GM13976 (cell line): ENCODE measurements around the gene CARD11.

Source experiments
- DNase-seq: peaks from one replicate; pipeline ENCODE4 v3.0.0; 2012; ENCODE audit warnings: low spot score
- CTCF ChIP-seq: IDR thresholded peaks from 2 replicates; pipeline ENCODE4 v1.5.1; 2012; ENCODE audit warnings: borderline replicate concordance, mild to moderate bottlenecking; ENCODE audit not compliant: insufficient read depth; ENCODE audit errors: extremely low read depth, missing control alignments, control extremely low read depth
- in situ Hi-C: fragments of 300-500 bp; cut with MboI; formaldehyde crosslinking; loops from one replicate; pipeline ENCODE4 v1.12.0; 2022; ENCODE audit warnings: low sequenced_read_pairs, mixed read lengths, inconsistent platforms; ENCODE audit not compliant: unreplicated experiment

The CARD11 gene

GRCh38 chr7:3043544-3044371, at the start of gene CARD11:
Gene CARD11, minus strand, starts transcription at chr7:3043867. Its CDS starts 85,361 bp downstream, at chr7:2958506.
- DNase-seq: peak; percentile 83
- in situ Hi-C loops: no loop called here
- peak; percentile 16 for TF ChIP-seq CTCF

GRCh38 chr7:3092468-3092867, 48.8 kb upstream of the CARD11 start:
- in situ Hi-C loops: no loop called here
- TF ChIP-seq CTCF: no peak
- peak; percentile 81 for DNase-seq

- TF ChIP-seq CTCF: no peak
- in situ Hi-C loops: no loop called here
- no peak for DNase-seq
Measured at GRCh38 chr7:3091631-3092030, 48.0 kb upstream of the CARD11 start.

GRCh38 chr7:3089493-3089892, 45.8 kb upstream of the CARD11 start:
- no peak for DNase-seq
- in situ Hi-C loops: no loop called here
- TF ChIP-seq CTCF: peak; percentile 14

GRCh38 chr7:3087243-3087755, 43.6 kb upstream of the CARD11 start:
- no peak for TF ChIP-seq CTCF
- in situ Hi-C loops: no loop called here
- no peak for DNase-seq

- in situ Hi-C loops: no loop called here
- no peak for DNase-seq
- TF ChIP-seq CTCF: no peak
Measured at GRCh38 chr7:3083350-3083749, 39.7 kb upstream of the CARD11 start.
